ENCODE results near the gene SRRT.

GRCh38 chr7:100825751-100826513 lies 49.0 kb upstream of the SRRT start:
- TF ChIP-seq POLR2AphosphoS5 (IDR thresholded peaks at IDR 0.05; ENCODE audit: low read depth, low read length) (no peak), POLR2A (IDR thresholded peaks at IDR 0.05; ENCODE audit: low read depth, low read length) (no peak), TAF1 (IDR thresholded peaks at IDR 0.05; ENCODE audit: low read depth, low read length) (no peak), PAX5 (IDR thresholded peaks at IDR 0.05; ENCODE audit: insufficient read depth, low read length, severe bottlenecking) (no peak), SPI1 (IDR thresholded peaks at IDR 0.05; ENCODE audit: low read depth, low read length) (no peak), POU2F2 (IDR thresholded peaks at IDR 0.05; ENCODE audit: low read depth, low read length) (no peak)

Data from GM12891 (cell line).